CD4-positive, alpha-beta memory T cell (primary cell): Measurements from ENCODE around the gene EIF4G3. TPM values are rescaled to one million over a fixed set of nuclear protein-coding genes. Genes with fewer than 3 reads are reported as not detected.

Experiments used
- CTCF ChIA-PET: fragments of 350-600 bp; sonication (Branson Sonifier 250); formaldehyde crosslinking; loops from one replicate; lab custom pipeline; 2021; ENCODE audit warnings: inconsistent platforms; ENCODE audit not compliant: partially characterized antibody; lab: Charles Lee
- POLR2A ChIA-PET: fragments of 350-600 bp; sonication (Branson Sonifier 250); formaldehyde crosslinking; loops from one replicate; lab custom pipeline; 2021; ENCODE audit not compliant: partially characterized antibody; lab: Charles Lee
- DNase-seq, 5 donors: peaks; one replicate each; pipeline versions ENCODE4 v3.0.0 to v3.0.0-alpha.2; 2020 to 2022; ENCODE audit warnings: mixed read lengths in 1 of 5
- H3K27ac ChIP-seq: one replicate; pipeline ENCODE4 v1.7.0; 2013; ENCODE audit warnings: low read depth, low read length
- H3K27me3 ChIP-seq: 2 replicates; pipeline ENCODE4 v1.7.0; 2013; ENCODE audit warnings: mild to moderate bottlenecking, low read length, moderate library complexity; ENCODE audit not compliant: insufficient read depth
- H3K36me3 ChIP-seq: 2 replicates; pipeline ENCODE4 v1.7.0; 2013; ENCODE audit warnings: mild to moderate bottlenecking, low read length, moderate library complexity; ENCODE audit not compliant: insufficient read depth
- H3K4me1 ChIP-seq: 2 replicates; pipeline ENCODE4 v1.7.0; 2013; ENCODE audit warnings: mild to moderate bottlenecking, low read length, moderate library complexity; ENCODE audit not compliant: insufficient read depth
- H3K4me3 ChIP-seq, 2 donors: one replicate each; pipeline ENCODE4 v1.7.0; 2013; ENCODE audit warnings: low read length in 2 of 2, mild to moderate bottlenecking in 1 of 2
- H3K9me3 ChIP-seq, 2 donors: one replicate each; pipeline ENCODE4 v1.7.0; 2013; ENCODE audit warnings: low read length in 2 of 2, control low read depth in 1 of 2; ENCODE audit not compliant: control insufficient read depth in 1 of 2
- H3K27ac Mint-ChIP-seq, 7 donors: one replicate each; pipeline ENCODE4 v1.8.0; 2020 to 2021; ENCODE audit warnings: mixed read lengths in 7 of 7, mild to moderate bottlenecking in 6 of 7, inconsistent platforms in 3 of 7, moderate library complexity in 3 of 7
- H3K27me3 Mint-ChIP-seq, 2 donors: one replicate each; pipeline ENCODE4 v1.8.0; 2020 to 2021; ENCODE audit warnings: mixed read lengths in 2 of 2
- H3K36me3 Mint-ChIP-seq, 2 donors: one replicate each; pipeline ENCODE4 v1.8.0; 2020 to 2021; ENCODE audit warnings: mixed read lengths in 2 of 2, inconsistent platforms in 1 of 2, mild to moderate bottlenecking in 1 of 2
- H3K4me1 Mint-ChIP-seq, 4 donors: one replicate each; pipeline ENCODE4 v1.8.0; 2020 to 2021; ENCODE audit warnings: mixed read lengths in 4 of 4, mild to moderate bottlenecking in 1 of 4
- H3K4me3 Mint-ChIP-seq, 8 donors: one replicate each; pipeline ENCODE4 v1.8.0; 2020 to 2021; ENCODE audit warnings: mixed read lengths in 8 of 8, mild to moderate bottlenecking in 7 of 8, moderate library complexity in 6 of 8, inconsistent platforms in 3 of 8
- H3K9me3 Mint-ChIP-seq, 8 donors: one replicate each; pipeline ENCODE4 v1.8.0; 2020 to 2021; ENCODE audit warnings: mixed read lengths in 8 of 8, mild to moderate bottlenecking in 5 of 8, inconsistent platforms in 3 of 8, moderate library complexity in 1 of 8
- intact Hi-C: fragments of 100-400 bp; cut with micrococcal nuclease; formaldehyde crosslinking; loops from one replicate; pipeline ENCODE4 v1.15.1; 2023
- polyA plus RNA-seq, 2 donors: library from polyadenylated mRNA; unstranded; fragments of 300-500 nt; fragmentation: Illumina TruSeq; gene quantifications; one replicate each; pipeline ENCODE4 v1.2.3, GENCODE V29; 2021
- total RNA-seq, 2 experiments: library from RNA; stranded (reverse); gene quantifications; one replicate each; pipeline ENCODE4 v1.2.3, GENCODE V29; 2021

Gene EIF4G3
- total and polyA plus RNA-seq, 4 experiments from 2014 or later = 1.6 to 18.0 (median 13.1) TPM

DNA sequence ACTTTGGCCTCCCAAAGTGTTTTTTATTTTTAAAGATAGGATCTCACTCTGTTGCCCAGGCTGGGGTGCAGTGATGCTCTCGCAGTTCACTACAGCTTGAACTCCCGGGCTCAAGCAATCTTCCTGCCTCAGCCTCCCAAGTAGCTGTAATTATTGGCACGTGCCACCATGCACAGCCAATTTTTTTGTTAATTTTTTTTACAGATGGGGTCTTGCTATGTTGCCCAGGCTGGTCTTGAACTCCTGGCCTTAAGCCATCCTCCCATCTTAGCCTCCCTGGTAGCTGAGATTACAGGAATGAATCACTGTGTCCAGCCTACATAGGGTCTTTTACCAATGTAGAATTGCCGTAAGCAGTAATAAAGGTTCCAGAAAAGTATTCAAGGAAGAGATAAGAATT lies 340.5 kb downstream of the EIF4G3 start:
- DNase-seq = no peak
- no peaks in the 10 kb centered on the region for H3K9me3 ChIP-seq
- H3K9me3 Mint-ChIP-seq = peaks cover 0 to 2% (median 0%) of the 10 kb centered on the region in 8 donors
- H3K4me3 ChIP-seq = no peak overlapping the region
- H3K27me3 ChIP-seq = no peaks in the 10 kb centered on the region
- H3K27ac Mint-ChIP-seq = no peak overlapping the region
- no peak overlapping the region for H3K4me3 Mint-ChIP-seq
- no peak overlapping the region for H3K27ac ChIP-seq
- peaks cover 25 to 28% of the 10 kb centered on the region in 2 donors for H3K36me3 Mint-ChIP-seq
- H3K27me3 Mint-ChIP-seq = no peaks in the 10 kb centered on the region
- no peaks in the 10 kb centered on the region for H3K36me3 ChIP-seq
- intact Hi-C loops = no loop called here
- no peaks in the 10 kb centered on the region for H3K4me1 Mint-ChIP-seq
- ChIA-PET POLR2A (no interaction called here), CTCF (no interaction called here)
- no peaks in the 10 kb centered on the region for H3K4me1 ChIP-seq

GRCh38 chr1:20834780-20835179 lies 341.9 kb downstream of the EIF4G3 start:
- H3K9me3 ChIP-seq = no peaks in the 10 kb centered on the region
- H3K27me3 ChIP-seq = no peaks in the 10 kb centered on the region
- no peaks in the 10 kb centered on the region for H3K4me1 Mint-ChIP-seq
- H3K4me1 ChIP-seq = no peaks in the 10 kb centered on the region
- peaks cover 0 to 2% (median 0%) of the 10 kb centered on the region in 8 donors for H3K9me3 Mint-ChIP-seq
- intact Hi-C loops = no loop called here
- peaks cover 17 to 24% of the 10 kb centered on the region in 2 donors for H3K36me3 Mint-ChIP-seq
- ChIA-PET POLR2A (no interaction called here), CTCF (no interaction called here)
- H3K27ac ChIP-seq = no peak overlapping the region
- DNase-seq = no peak
- no peak overlapping the region for H3K4me3 Mint-ChIP-seq
- H3K4me3 ChIP-seq = no peak overlapping the region
- H3K27ac Mint-ChIP-seq = no peak overlapping the region
- no peaks in the 10 kb centered on the region for H3K36me3 ChIP-seq
- no peaks in the 10 kb centered on the region for H3K27me3 Mint-ChIP-seq

DNA sequence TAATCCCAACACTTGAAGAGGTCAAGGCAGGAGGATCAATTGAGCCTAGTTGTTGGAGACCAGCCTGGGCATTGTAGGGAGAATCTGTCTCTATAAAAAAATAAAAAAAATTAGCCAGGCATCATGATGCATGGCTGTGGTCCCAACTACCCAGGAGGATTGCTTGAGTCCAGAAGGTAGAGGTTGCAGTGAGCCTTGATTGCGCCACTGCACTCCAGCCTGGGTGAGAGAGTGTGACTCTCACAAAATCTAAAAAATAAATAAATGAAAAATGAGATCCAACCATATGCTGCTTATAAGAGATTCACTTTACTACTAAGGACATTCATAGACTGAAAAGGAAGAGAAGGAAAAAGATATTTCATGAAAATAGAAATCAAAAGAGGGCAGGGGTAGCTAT lies 342.5 kb downstream of the EIF4G3 start:
- DNase-seq = no peak
- Mint-ChIP-seq H3K27me3 (no peaks in the 10 kb centered on the region), H3K27ac (no peak overlapping the region), H3K36me3 (peaks cover 18 to 24% of the 10 kb centered on the region in 2 donors), H3K4me1 (no peaks in the 10 kb centered on the region), H3K9me3 (peaks cover 0 to 2% (median 0%) of the 10 kb centered on the region in 8 donors), H3K4me3 (no peak overlapping the region)
- Histone ChIP-seq H3K9me3 (no peaks in the 10 kb centered on the region), H3K27ac (no peak overlapping the region), H3K4me1 (no peaks in the 10 kb centered on the region), H3K27me3 (no peaks in the 10 kb centered on the region), H3K4me3 (no peak overlapping the region), H3K36me3 (no peaks in the 10 kb centered on the region)
- CTCF ChIA-PET = no interaction called here
- POLR2A ChIA-PET = no interaction called here
- intact Hi-C loops = no loop called here

- Histone ChIP-seq H3K27ac (no peak overlapping the region), H3K27me3 (no peaks in the 10 kb centered on the region), H3K9me3 (no peaks in the 10 kb centered on the region), H3K4me1 (no peaks in the 10 kb centered on the region), H3K36me3 (no peaks in the 10 kb centered on the region), H3K4me3 (no peak overlapping the region)
- POLR2A ChIA-PET = no interaction called here
- Mint-ChIP-seq H3K27me3 (no peaks in the 10 kb centered on the region), H3K4me1 (no peaks in the 10 kb centered on the region), H3K36me3 (peaks cover 18 to 26% of the 10 kb centered on the region in 2 donors), H3K27ac (no peak overlapping the region), H3K4me3 (no peak overlapping the region), H3K9me3 (peaks cover 0 to 2% (median 0%) of the 10 kb centered on the region in 8 donors)
- CTCF ChIA-PET = no interaction called here
- no peak for DNase-seq
- intact Hi-C loops = no loop called here
Measured at GRCh38 chr1:20830378-20830777, 346.3 kb downstream of the EIF4G3 start.

GRCh38 chr1:20829946-20830345 lies 346.8 kb downstream of the EIF4G3 start:
- Mint-ChIP-seq H3K4me1 (no peaks in the 10 kb centered on the region), H3K27me3 (no peaks in the 10 kb centered on the region), H3K36me3 (peaks cover 15 to 22% of the 10 kb centered on the region in 2 donors), H3K9me3 (no peaks in the 10 kb centered on the region), H3K4me3 (no peak overlapping the region), H3K27ac (no peak overlapping the region)
- H3K4me1 ChIP-seq = no peaks in the 10 kb centered on the region
- intact Hi-C loops = no loop called here
- no peak overlapping the region for H3K4me3 ChIP-seq
- H3K36me3 ChIP-seq = no peaks in the 10 kb centered on the region
- ChIA-PET POLR2A (no interaction called here), CTCF (no interaction called here)
- DNase-seq = no peak
- no peaks in the 10 kb centered on the region for H3K9me3 ChIP-seq
- no peaks in the 10 kb centered on the region for H3K27me3 ChIP-seq
- no peak overlapping the region for H3K27ac ChIP-seq

DNA sequence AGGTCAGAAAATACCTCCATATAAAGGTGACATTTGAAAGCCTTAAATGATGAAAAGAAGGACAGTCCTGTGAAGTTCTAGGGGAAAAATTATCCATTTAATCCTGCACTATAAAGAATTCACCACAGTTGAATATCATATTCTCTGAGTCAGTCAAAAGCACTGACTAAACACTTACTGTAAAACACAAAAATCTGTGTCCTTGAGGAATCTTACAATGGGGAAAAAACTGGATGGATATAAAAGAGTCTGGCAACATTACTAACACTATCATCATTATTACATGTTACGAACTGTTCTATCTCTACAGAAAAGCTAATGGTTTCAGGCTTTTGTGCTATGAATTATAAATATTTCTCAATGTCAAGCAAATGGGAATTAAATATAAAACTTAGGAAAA lies 347.2 kb downstream of the EIF4G3 start:
- no peaks in the 10 kb centered on the region for H3K27me3 ChIP-seq
- no peak overlapping the region for H3K27ac ChIP-seq
- DNase-seq = no peak
- H3K27me3 Mint-ChIP-seq = no peaks in the 10 kb centered on the region
- ChIA-PET CTCF (no interaction called here), POLR2A (no interaction called here)
- peaks cover 14 to 18% of the 10 kb centered on the region in 2 donors for H3K36me3 Mint-ChIP-seq
- no peak overlapping the region for H3K27ac Mint-ChIP-seq
- no peaks in the 10 kb centered on the region for H3K4me1 ChIP-seq
- no peaks in the 10 kb centered on the region for H3K9me3 ChIP-seq
- no peak overlapping the region for H3K4me3 ChIP-seq
- no peaks in the 10 kb centered on the region for H3K36me3 ChIP-seq
- no peaks in the 10 kb centered on the region for H3K9me3 Mint-ChIP-seq
- intact Hi-C loops = no loop called here
- H3K4me1 Mint-ChIP-seq = no peaks in the 10 kb centered on the region
- no peak overlapping the region for H3K4me3 Mint-ChIP-seq

DNA sequence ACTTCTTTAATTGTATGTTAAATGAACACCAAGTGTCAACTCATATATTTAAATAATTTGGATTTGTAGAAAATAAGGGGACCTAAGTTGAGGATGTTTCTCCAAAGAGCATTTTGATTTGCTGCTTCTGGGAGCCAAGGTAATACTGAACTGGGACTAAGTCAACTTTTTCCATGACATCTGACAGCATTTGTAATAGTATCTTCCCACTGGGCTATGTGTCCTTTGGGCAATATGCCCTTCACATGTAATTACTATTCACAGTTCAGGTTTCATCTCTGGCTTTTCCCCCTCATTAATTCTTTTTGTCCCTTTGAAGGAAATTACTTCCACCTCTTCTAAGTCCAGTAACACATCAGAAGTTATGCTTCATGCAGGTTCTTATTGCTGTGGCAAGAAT lies 352.9 kb downstream of the EIF4G3 start:
- no peaks in the 10 kb centered on the region for H3K4me1 ChIP-seq
- no peaks in the 10 kb centered on the region for H3K9me3 ChIP-seq
- H3K9me3 Mint-ChIP-seq = no peaks in the 10 kb centered on the region
- H3K27ac ChIP-seq = no peak overlapping the region
- ChIA-PET POLR2A (no interaction called here), CTCF (interaction anchor here (1.4 kb wide), 1 partner anchor 127 kb away, joined by 3 read pairs; no protein-coding TSS in a partner anchor)
- H3K36me3 ChIP-seq = no peaks in the 10 kb centered on the region
- no peak overlapping the region for H3K4me3 Mint-ChIP-seq
- no peak overlapping the region for H3K27ac Mint-ChIP-seq
- intact Hi-C loops = no loop called here
- peaks cover 0 to 2% (median 0%) of the 10 kb centered on the region in 4 donors for H3K4me1 Mint-ChIP-seq
- H3K36me3 Mint-ChIP-seq = peaks cover 8 to 10% of the 10 kb centered on the region in 2 donors
- H3K27me3 Mint-ChIP-seq = no peaks in the 10 kb centered on the region
- no peaks in the 10 kb centered on the region for H3K27me3 ChIP-seq
- no peak for DNase-seq
- no peak overlapping the region for H3K4me3 ChIP-seq

- H3K36me3 ChIP-seq = no peaks in the 10 kb centered on the region
- POLR2A ChIA-PET = no interaction called here
Measured at GRCh38 chr1:20821466-20821865, 355.2 kb downstream of the EIF4G3 start.

More at GRCh38 chr1:20821466-20821865, 355.2 kb downstream of the EIF4G3 start:
- Mint-ChIP-seq H3K27me3 (no peaks in the 10 kb centered on the region), H3K36me3 (peaks cover 3 to 13% of the 10 kb centered on the region in 2 donors), H3K9me3 (no peaks in the 10 kb centered on the region), H3K4me3 (no peak overlapping the region), H3K4me1 (peaks cover 0 to 2% (median 0%) of the 10 kb centered on the region in 4 donors), H3K27ac (no peak overlapping the region)
- CTCF ChIA-PET = no interaction called here
- intact Hi-C loops = no loop called here
- Histone ChIP-seq H3K27ac (no peak overlapping the region), H3K9me3 (no peaks in the 10 kb centered on the region), H3K4me3 (no peak overlapping the region), H3K27me3 (no peaks in the 10 kb centered on the region), H3K4me1 (no peaks in the 10 kb centered on the region)
- no peak for DNase-seq
